Activated CD8-positive, alpha-beta T cell treated with anti-CD3 and anti-CD28 coated beads, Interleukin-2, amount 10 ng/mL, durations not matched to agents 7 days and 5 days (primary cell): ENCODE data around the gene SRM. TPM values are rescaled to one million over a fixed set of nuclear protein-coding genes. Genes with fewer than 3 reads are reported as not detected.
A peak's percentile ranks its signal among the peaks of the same experiment; 100 is the strongest.
"Not testable (repeated sequence)": the region's sequence is repeated elsewhere in the genome, so short reads cannot be mapped to it uniquely, and the experiment has no call there.

Experiments
- ATAC-seq: fragments of 150-1000 bp; cut with Tn5 transposase; one replicate; pipeline ENCODE4 v1.10.0; 2021; ENCODE audit warnings: moderate library complexity
- CTCF ChIA-PET: fragments of 350-600 bp; sonication (Branson Sonifier 250); formaldehyde crosslinking; loops from one replicate; lab custom pipeline; 2021; ENCODE audit warnings: antibody characterized with exemption; lab: Charles Lee
- POLR2A ChIA-PET: fragments of 350-600 bp; sonication (Branson Sonifier 250); formaldehyde crosslinking; loops from one replicate; lab custom pipeline; 2021; ENCODE audit warnings: antibody characterized with exemption; lab: Charles Lee
- DNase-seq: peaks from one replicate; pipeline ENCODE4 v3.0.0-alpha.2; 2020
- H3K27ac Mint-ChIP-seq: one replicate; pipeline ENCODE4 v1.8.0; 2021; ENCODE audit warnings: mild to moderate bottlenecking, mixed read lengths
- H3K27me3 Mint-ChIP-seq: one replicate; pipeline ENCODE4 v1.8.0; 2021; ENCODE audit warnings: low read depth, mixed read lengths
- H3K36me3 Mint-ChIP-seq: one replicate; pipeline ENCODE4 v1.8.0; 2021; ENCODE audit warnings: low read depth, mixed read lengths
- H3K4me1 Mint-ChIP-seq: one replicate; pipeline ENCODE4 v1.8.0; 2021; ENCODE audit warnings: low read depth, mixed read lengths
- H3K4me3 Mint-ChIP-seq: one replicate; pipeline ENCODE4 v1.8.0; 2021; ENCODE audit warnings: mild to moderate bottlenecking, mixed read lengths
- H3K9me3 Mint-ChIP-seq: one replicate; pipeline ENCODE4 v1.8.0; 2022; ENCODE audit warnings: mixed read lengths; ENCODE audit not compliant: insufficient read depth
- total RNA-seq, 2 experiments: library from RNA; stranded (reverse); gene quantifications; one replicate each; pipeline ENCODE4 v1.2.3, GENCODE V29; 2021

The SRM gene
- total RNA-seq, 2 experiments from 2014 or later: 146 to 154 TPM

GRCh38 chr1:11063937-11064537, 4.2 kb upstream of the SRM start:
- CTCF ChIA-PET: interaction anchor here (2.5 to 5.3 kb wide), 3 partner anchors 8 to 35 kb away, joined by 7 to 101 read pairs (median 29); partner anchors contain the start of gene EXOSC10
- DNase-seq, ATAC-seq, H3K4me3 Mint-ChIP-seq, H3K27me3 Mint-ChIP-seq, H3K9me3 Mint-ChIP-seq: not testable (repeated sequence)
- POLR2A ChIA-PET: interaction anchor here (1.2 to 1.6 kb wide), 2 partner anchors 36 to 52 kb away, joined by 4 read pairs; partner anchors contain the start of genes EXOSC10 and TARDBP
- H3K36me3 Mint-ChIP-seq: peaks cover 51% of the 10 kb centered on the region
- H3K4me1 Mint-ChIP-seq: peaks cover 45% of the 10 kb centered on the region
- H3K27ac Mint-ChIP-seq: peak overlapping the region; percentile 98

GRCh38 chr1:11062965-11063401, 3.2 kb upstream of the SRM start:
- Mint-ChIP-seq H3K4me1 (peaks cover 51% of the 10 kb centered on the region), H3K27ac (peak overlapping the region; percentile 98), H3K9me3 (no peaks in the 10 kb centered on the region), H3K27me3 (no peaks in the 10 kb centered on the region), H3K36me3 (peaks cover 49% of the 10 kb centered on the region), H3K4me3 (peak overlapping the region; percentile 47)
- POLR2A ChIA-PET: interaction anchor here (1.0 to 1.6 kb wide), 3 partner anchors 25 to 51 kb away, joined by 3 to 4 read pairs (median 4); partner anchors contain the start of genes EXOSC10 and TARDBP
- peak; percentile 8 for ATAC-seq
- peak; percentile 76 for DNase-seq
- CTCF ChIA-PET: interaction anchor here (0.9 to 5.3 kb wide), 4 partner anchors 10 to 36 kb away, joined by 3 to 101 read pairs (median 18); partner anchors contain the start of gene EXOSC10

GRCh38 chr1:11061652-11062365, 2.0 kb upstream of the SRM start:
- ATAC-seq (no peak), DNase-seq (peak; percentile 31)
- POLR2A ChIA-PET: interaction anchor here (1.0 to 1.7 kb wide), 3 partner anchors 24 to 50 kb away, joined by 3 to 10 read pairs (median 5); partner anchors contain the start of genes EXOSC10 and TARDBP
- H3K4me1 Mint-ChIP-seq: peaks cover 54% of the 10 kb centered on the region
- no peaks in the 10 kb centered on the region for H3K27me3 Mint-ChIP-seq
- CTCF ChIA-PET: interaction anchor here (0.8 to 5.3 kb wide), 6 partner anchors 9 to 583 kb away, joined by 3 to 101 read pairs (median 4); partner anchors contain the start of gene EXOSC10
- H3K36me3 Mint-ChIP-seq: peaks cover 51% of the 10 kb centered on the region
- H3K27ac Mint-ChIP-seq: peak overlapping the region; percentile 98
- peak overlapping the region; percentile 43 for H3K4me3 Mint-ChIP-seq
- H3K9me3 Mint-ChIP-seq: no peaks in the 10 kb centered on the region

GRCh38 chr1:11059155-11059967, 457 bp downstream of the SRM start:
- CTCF ChIA-PET: interaction anchor here (0.8 to 5.3 kb wide), 3 partner anchors 22 to 222 kb away, joined by 3 to 101 read pairs (median 29); partner anchors contain the start of gene EXOSC10
- Mint-ChIP-seq H3K27ac (peak overlapping the region; percentile 90), H3K36me3 (peaks cover 39% of the 10 kb centered on the region), H3K9me3 (no peaks in the 10 kb centered on the region), H3K4me3 (peak overlapping the region; percentile 96), H3K27me3 (no peaks in the 10 kb centered on the region), H3K4me1 (peaks cover 50% of the 10 kb centered on the region)
- DNase-seq (peak; percentile 30), ATAC-seq (no peak)
- POLR2A ChIA-PET: interaction anchor here (1.2 to 1.9 kb wide), 2 partner anchors 14 to 157 kb away, joined by 3 to 5 read pairs; no protein-coding TSS in a partner anchor

GRCh38 chr1:11058595-11059154, 1.1 kb downstream of the SRM start:
- Mint-ChIP-seq H3K27me3 (no peaks in the 10 kb centered on the region), H3K4me3 (peak overlapping the region; percentile 96), H3K4me1 (peaks cover 46% of the 10 kb centered on the region), H3K36me3 (peaks cover 42% of the 10 kb centered on the region), H3K9me3 (no peaks in the 10 kb centered on the region), H3K27ac (peak overlapping the region; percentile 90)
- DNase-seq: no peak
- POLR2A ChIA-PET: interaction anchor here (0.6 kb wide), 1 partner anchor 204 kb away, joined by 4 read pairs; no protein-coding TSS in a partner anchor
- CTCF ChIA-PET: interaction anchor here (3.9 kb wide), 1 partner anchor 21 kb away, joined by 40 read pairs; no protein-coding TSS in a partner anchor
- ATAC-seq: no peak

- H3K36me3 Mint-ChIP-seq: peaks cover 38% of the 10 kb centered on the region
- peaks cover 39% of the 10 kb centered on the region for H3K4me1 Mint-ChIP-seq
- no peak overlapping the region for H3K27ac Mint-ChIP-seq
- DNase-seq (no peak), ATAC-seq (no peak)
- peak overlapping the region; percentile 96 for H3K4me3 Mint-ChIP-seq
- ChIA-PET CTCF (interaction anchor here (3.9 kb wide), 1 partner anchor 20 kb away, joined by 40 read pairs; no protein-coding TSS in a partner anchor), POLR2A (interaction anchor here (0.6 kb wide), 1 partner anchor 205 kb away, joined by 4 read pairs; no protein-coding TSS in a partner anchor)
- no peaks in the 10 kb centered on the region for H3K9me3 Mint-ChIP-seq
- no peaks in the 10 kb centered on the region for H3K27me3 Mint-ChIP-seq
Measured at GRCh38 chr1:11058026-11058425, 1.8 kb downstream of the SRM start.

- Mint-ChIP-seq H3K4me3 (peak overlapping the region; percentile 36), H3K36me3 (peaks cover 34% of the 10 kb centered on the region), H3K27me3 (no peaks in the 10 kb centered on the region), H3K9me3 (no peaks in the 10 kb centered on the region), H3K27ac (peak overlapping the region; percentile 49), H3K4me1 (peaks cover 34% of the 10 kb centered on the region)
- ChIA-PET POLR2A (no interaction called here), CTCF (interaction anchor here (3.9 kb wide), 1 partner anchor 20 kb away, joined by 40 read pairs; no protein-coding TSS in a partner anchor)
- ATAC-seq (no peak), DNase-seq (no peak)
Measured at GRCh38 chr1:11057477-11057876, 2.3 kb downstream of the SRM start.

- DNase-seq (no peak), ATAC-seq (no peak)
- Mint-ChIP-seq H3K4me3 (no peak overlapping the region), H3K36me3 (peaks cover 30% of the 10 kb centered on the region), H3K9me3 (no peaks in the 10 kb centered on the region), H3K4me1 (peaks cover 24% of the 10 kb centered on the region), H3K27me3 (no peaks in the 10 kb centered on the region), H3K27ac (no peak overlapping the region)
- CTCF ChIA-PET: interaction anchor here (3.9 kb wide), 1 partner anchor 19 kb away, joined by 40 read pairs; no protein-coding TSS in a partner anchor
- POLR2A ChIA-PET: no interaction called here
Measured at GRCh38 chr1:11056504-11056903, 3.3 kb downstream of the SRM start.

GRCh38 chr1:11055676-11056075, 4.1 kb downstream of the SRM start:
- peaks cover 16% of the 10 kb centered on the region for H3K4me1 Mint-ChIP-seq
- no peaks in the 10 kb centered on the region for H3K27me3 Mint-ChIP-seq
- DNase-seq: no peak
- H3K36me3 Mint-ChIP-seq: peaks cover 28% of the 10 kb centered on the region
- no peak overlapping the region for H3K4me3 Mint-ChIP-seq
- no peak overlapping the region for H3K27ac Mint-ChIP-seq
- ChIA-PET CTCF (interaction anchor here (3.9 kb wide), 1 partner anchor 18 kb away, joined by 40 read pairs; no protein-coding TSS in a partner anchor), POLR2A (interaction anchor here (0.8 kb wide), 1 partner anchor 24 kb away, joined by 3 read pairs; no protein-coding TSS in a partner anchor)
- ATAC-seq: no peak
- H3K9me3 Mint-ChIP-seq: no peaks in the 10 kb centered on the region

- Mint-ChIP-seq H3K27me3 (no peaks in the 10 kb centered on the region), H3K9me3 (no peaks in the 10 kb centered on the region), H3K4me3 (no peak overlapping the region), H3K36me3 (peaks cover 27% of the 10 kb centered on the region), H3K27ac (no peak overlapping the region), H3K4me1 (peaks cover 14% of the 10 kb centered on the region)
- ChIA-PET POLR2A (no interaction called here), CTCF (interaction anchor here (3.9 kb wide), 1 partner anchor 17 kb away, joined by 40 read pairs; no protein-coding TSS in a partner anchor)
- DNase-seq (no peak), ATAC-seq (no peak)
Measured at GRCh38 chr1:11054666-11055065, 5.2 kb downstream of the SRM start.
